HL-60 (cell line): ENCODE data around the gene KYAT1.

Experiments used
- DNase-seq, 2 experiments: peaks; one replicate each; pipeline ENCODE4 v3.0.0-alpha.2; 2010 to 2020; ENCODE audit warnings: low read depth in 1 of 2, low spot score in 1 of 2
- H3K27ac ChIP-seq: fragments of 250-450 bp; sonication (Bioruptor Pico); replicated peaks from 2 replicates; pipeline ENCODE4 v1.5.1; 2020; ENCODE audit warnings: mild to moderate bottlenecking, moderate library complexity
- H3K27me3 ChIP-seq: fragments of 250-450 bp; sonication (Bioruptor Pico); 2 replicates; pipeline ENCODE4 v1.5.1; 2021; ENCODE audit warnings: mild to moderate bottlenecking, moderate library complexity; ENCODE audit not compliant: insufficient read depth, poor library complexity, severe bottlenecking
- H3K4me3 ChIP-seq: replicated peaks from 2 replicates; pipeline ENCODE4 v1.5.1; 2011; ENCODE audit warnings: mild to moderate bottlenecking, control low read depth, low read length; ENCODE audit not compliant: insufficient read depth
- CTCF ChIP-seq: IDR thresholded peaks from one replicate; pipeline ENCODE4 v1.5.1; 2011; ENCODE audit warnings: low read length, control low read depth, inconsistent platforms; ENCODE audit not compliant: insufficient read depth
- GABPA ChIP-seq: IDR thresholded peaks from 2 replicates; pipeline ENCODE4 v1.6.1; 2012; ENCODE audit warnings: low read depth
- POLR2AphosphoS5 ChIP-seq: IDR thresholded peaks from 2 replicates; pipeline ENCODE4 v1.6.1; 2012; ENCODE audit warnings: low read depth
- REST ChIP-seq: IDR thresholded peaks from 2 replicates; pipeline ENCODE4 v1.6.1; 2012; ENCODE audit warnings: low read depth; ENCODE audit not compliant: insufficient replicate concordance
- SPI1 ChIP-seq: IDR thresholded peaks from 2 replicates; pipeline ENCODE4 v1.6.1; 2012; ENCODE audit warnings: low read depth, mild to moderate bottlenecking, borderline replicate concordance

The KYAT1 gene

GRCh38 chr9:128810873-128811272 is 70.9 kb downstream of the KYAT1 start:
- H3K27me3 ChIP-seq: no peaks in the 10 kb centered on the region
- H3K4me3 ChIP-seq: no peak overlapping the region
- TF ChIP-seq CTCF: no peak
- TF ChIP-seq GABPA: no peak
- TF ChIP-seq REST: no peak
- no peak for TF ChIP-seq SPI1
- no peak for TF ChIP-seq POLR2AphosphoS5
- no peak for DNase-seq
- H3K27ac ChIP-seq: no peak overlapping the region

- Histone ChIP-seq H3K4me3 (no peak overlapping the region), H3K27ac (no peak overlapping the region), H3K27me3 (no peaks in the 10 kb centered on the region)
- no peak for DNase-seq
- no peak for TF ChIP-seq POLR2AphosphoS5
- TF ChIP-seq CTCF: no peak
- no peak for TF ChIP-seq SPI1
- TF ChIP-seq REST: no peak
- TF ChIP-seq GABPA: no peak
Observed at GRCh38 chr9:128809831-128810230, 71.9 kb downstream of the KYAT1 start.

- TF ChIP-seq POLR2AphosphoS5: no peak
- no peak for TF ChIP-seq CTCF
- TF ChIP-seq GABPA: no peak
- TF ChIP-seq REST: no peak
- TF ChIP-seq SPI1: no peak
- DNase-seq: no peak
- Histone ChIP-seq H3K4me3 (no peak overlapping the region), H3K27me3 (no peaks in the 10 kb centered on the region), H3K27ac (no peak overlapping the region)
Observed at GRCh38 chr9:128809036-128809599, 72.6 kb downstream of the KYAT1 start.
